DOHH2 (cell line): ENCODE measurements around the gene RAI1.

Experiments
- EZH2phosphoT487 ChIP-seq: fragments of 200-600 bp; sonication (generic); IDR thresholded peaks from 2 replicates; pipeline ENCODE4 v1.6.1; 2017; ENCODE audit warnings: borderline replicate concordance, mild to moderate bottlenecking, antibody characterized with exemption, low read length, moderate library complexity, mixed read lengths
- TF ChIP-seq, protein P1 (sequence below): fragments of 200-600 bp; sonication (generic); IDR thresholded peaks from one replicate; pipeline ENCODE4 v1.5.1; 2014; ENCODE audit warnings: antibody characterized with exemption, mild to moderate bottlenecking, low read depth, low read length; ENCODE audit not compliant: poor library complexity, severe bottlenecking

DNA sequence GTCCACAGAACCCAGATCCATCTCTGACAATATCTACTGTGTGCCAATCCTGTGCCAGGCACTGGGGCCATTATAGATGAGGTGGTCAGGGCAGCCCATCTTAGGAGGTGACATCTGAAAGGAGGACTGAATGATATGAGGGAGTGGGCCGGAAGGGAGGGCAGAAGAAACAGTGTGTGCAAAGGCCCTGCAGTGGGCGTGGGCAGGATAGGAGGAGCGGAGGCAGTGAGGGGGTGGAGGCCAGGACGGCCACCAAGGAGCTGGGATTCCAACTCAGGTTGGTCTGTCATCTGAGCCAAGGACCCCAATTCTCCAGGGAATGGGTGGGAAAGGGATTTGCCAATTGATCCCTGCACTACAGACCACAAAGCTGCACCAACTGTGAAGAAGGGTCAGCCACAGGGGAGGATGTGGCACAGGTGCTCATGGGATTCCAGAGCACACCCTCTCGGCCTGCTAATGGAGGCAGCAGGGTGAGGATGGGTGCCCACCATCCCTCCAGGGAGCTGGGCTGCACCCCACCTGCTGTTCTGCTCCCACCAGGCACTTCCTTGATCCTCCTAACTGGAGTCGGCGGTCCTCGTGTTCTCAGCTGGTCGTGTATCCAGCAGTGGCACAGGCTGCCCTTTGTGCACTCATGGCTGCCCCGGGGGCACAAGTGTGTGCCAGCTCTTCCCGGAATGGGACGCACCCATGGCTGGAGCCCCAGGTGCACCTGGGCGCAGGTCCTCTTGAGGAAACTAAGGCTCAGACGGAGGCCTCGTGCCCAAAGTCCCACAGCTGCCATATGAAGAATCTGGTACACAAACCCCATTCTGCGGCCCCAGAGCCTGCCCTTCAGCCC, 145.9 kb downstream of the RAI1 start:
- TF ChIP-seq, protein P1, sequence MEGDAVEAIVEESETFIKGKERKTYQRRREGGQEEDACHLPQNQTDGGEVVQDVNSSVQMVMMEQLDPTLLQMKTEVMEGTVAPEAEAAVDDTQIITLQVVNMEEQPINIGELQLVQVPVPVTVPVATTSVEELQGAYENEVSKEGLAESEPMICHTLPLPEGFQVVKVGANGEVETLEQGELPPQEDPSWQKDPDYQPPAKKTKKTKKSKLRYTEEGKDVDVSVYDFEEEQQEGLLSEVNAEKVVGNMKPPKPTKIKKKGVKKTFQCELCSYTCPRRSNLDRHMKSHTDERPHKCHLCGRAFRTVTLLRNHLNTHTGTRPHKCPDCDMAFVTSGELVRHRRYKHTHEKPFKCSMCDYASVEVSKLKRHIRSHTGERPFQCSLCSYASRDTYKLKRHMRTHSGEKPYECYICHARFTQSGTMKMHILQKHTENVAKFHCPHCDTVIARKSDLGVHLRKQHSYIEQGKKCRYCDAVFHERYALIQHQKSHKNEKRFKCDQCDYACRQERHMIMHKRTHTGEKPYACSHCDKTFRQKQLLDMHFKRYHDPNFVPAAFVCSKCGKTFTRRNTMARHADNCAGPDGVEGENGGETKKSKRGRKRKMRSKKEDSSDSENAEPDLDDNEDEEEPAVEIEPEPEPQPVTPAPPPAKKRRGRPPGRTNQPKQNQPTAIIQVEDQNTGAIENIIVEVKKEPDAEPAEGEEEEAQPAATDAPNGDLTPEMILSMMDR = no peak
- TF ChIP-seq EZH2phosphoT487 = no peak
